Keratinocyte (primary cell): ENCODE results near the gene CRAMP1. TPM values are rescaled to one million over a fixed set of nuclear protein-coding genes. Genes with fewer than 3 reads are reported as not detected.

Source experiments
- DNase-seq: peaks from one replicate; pipeline ENCODE4 v3.0.0-alpha.2; 2011; ENCODE audit warnings: low read depth, missing footprints, low spot score
- FAIRE-seq: peaks from 2 replicates; lab custom pipeline; 2011; peaks lifted over from hg19 to GRCh38; lab: Jason Lieb, UNC
- H2AFZ ChIP-seq: 2 replicates; pipeline ENCODE4 v1.6.0; 2012; ENCODE audit warnings: low read length, control low read depth, inconsistent platforms; ENCODE audit not compliant: control insufficient read depth
- H3K27ac ChIP-seq: 2 replicates; pipeline ENCODE4 v1.5.1; 2011; ENCODE audit warnings: low read length; ENCODE audit not compliant: control insufficient read depth, insufficient read depth
- H3K27me3 ChIP-seq: 3 replicates; pipeline ENCODE4 v1.6.0; 2011; ENCODE audit warnings: low read length; ENCODE audit not compliant: control insufficient read depth, insufficient read depth; ENCODE audit errors: extremely low read depth
- H3K36me3 ChIP-seq, 2 experiments: 2 replicates in 1 of 2; 3 replicates in 1 of 2; pipeline ENCODE4 v1.5.1; 2011; ENCODE audit warnings: low read length in 2 of 2, mild to moderate bottlenecking in 1 of 2; ENCODE audit not compliant: control insufficient read depth in 2 of 2, insufficient read depth in 2 of 2; ENCODE audit errors: extremely low read depth in 1 of 2
- H3K4me1 ChIP-seq: 3 replicates; pipeline ENCODE4 v1.5.1; 2011; ENCODE audit warnings: low read length; ENCODE audit not compliant: control insufficient read depth, insufficient read depth; ENCODE audit errors: extremely low read depth
- H3K4me2 ChIP-seq: 3 replicates; pipeline ENCODE4 v1.6.0; 2011; ENCODE audit warnings: low read depth, low read length; ENCODE audit not compliant: control insufficient read depth, insufficient read depth; ENCODE audit errors: extremely low read depth
- H3K4me3 ChIP-seq, 3 experiments: fragments of 200-600 bp in 1 of 3; sonication (generic) in 1 of 3; 2 replicates in 2 of 3; 3 replicates in 1 of 3; pipeline ENCODE4 v1.5.1; 2011 to 2016; ENCODE audit warnings: low read length in 3 of 3, mild to moderate bottlenecking in 3 of 3, control low read depth in 2 of 3, inconsistent platforms in 1 of 3, low read depth in 1 of 3, mixed read lengths in 1 of 3, mixed run types in 1 of 3, moderate library complexity in 1 of 3; ENCODE audit not compliant: control insufficient read depth in 2 of 3, insufficient read depth in 2 of 3; ENCODE audit errors: extremely low read depth in 1 of 3
- H3K79me2 ChIP-seq: 2 replicates; pipeline ENCODE4 v1.6.0; 2012; ENCODE audit warnings: low read length; ENCODE audit not compliant: control insufficient read depth, insufficient read depth
- H3K9ac ChIP-seq: 3 replicates; pipeline ENCODE4 v1.6.0; 2011; ENCODE audit warnings: low read length; ENCODE audit not compliant: control insufficient read depth, insufficient read depth; ENCODE audit errors: extremely low read depth
- H3K9me1 ChIP-seq: 3 replicates; pipeline ENCODE4 v1.6.0; 2011; ENCODE audit warnings: low read length; ENCODE audit not compliant: control insufficient read depth, insufficient read depth; ENCODE audit errors: extremely low read depth
- H3K9me3 ChIP-seq: 2 replicates; pipeline ENCODE4 v1.5.1; 2012; ENCODE audit warnings: low read depth, low read length; ENCODE audit not compliant: control insufficient read depth
- H4K20me1 ChIP-seq: 3 replicates; pipeline ENCODE4 v1.6.0; 2011; ENCODE audit warnings: low read length; ENCODE audit not compliant: control insufficient read depth, insufficient read depth; ENCODE audit errors: extremely low read depth
- EZH2 ChIP-seq: IDR thresholded peaks from one replicate; pipeline ENCODE4 v1.6.1; 2012; ENCODE audit warnings: inconsistent platforms, mild to moderate bottlenecking, low read length, moderate library complexity
- dilution Hi-C: fragments of 300-500 bp; cut with MboI; formaldehyde crosslinking; loops from one replicate; pipeline ENCODE4 v1.7.0; 2020; ENCODE audit warnings: low sequenced_read_pairs; ENCODE audit not compliant: extremely low pct_ligation_motif_present
- polyA plus RNA-seq, 5 experiments: library from polyadenylated mRNA; depleted of rRNA in 3 of 5; stranded (reverse) in 3 of 5; stranded (forward) in 1 of 5; unstranded in 1 of 5; fragments of >200 nt; gene quantifications; 1 replicate in 1 of 5; 2 replicates in 3 of 5; 3 replicates in 1 of 5; pipeline versions ENCODE4 v1.2.1 to v1.2.3, GENCODE V29; 2011 to 2012; ENCODE audit warnings: missing spikeins in 2 of 5, low read depth in 1 of 5, low replicate concordance in 1 of 5
- TF ChIP-seq, protein P1 (sequence below), 3 experiments: IDR thresholded peaks in 1 of 3; conservative IDR thresholded peaks in 1 of 3; optimal IDR thresholded peaks in 1 of 3; 2 replicates in 2 of 3; 3 replicates in 1 of 3; pipeline versions ENCODE3 to v1.5.1; 2011; ENCODE audit warnings: low read length in 3 of 3, mild to moderate bottlenecking in 3 of 3, moderate library complexity in 2 of 3, control low read depth in 1 of 3, inconsistent platforms in 1 of 3; ENCODE audit not compliant: insufficient read depth in 2 of 3; ENCODE audit errors: extremely low read depth in 1 of 3

The CRAMP1 gene
- polyA plus RNA-seq, 1 donor (not counting 4 experiments of a cell fraction or from before 2014, with no cell fraction given): 6.5 TPM

- TF ChIP-seq EZH2: no peak
- TF ChIP-seq, protein P1, sequence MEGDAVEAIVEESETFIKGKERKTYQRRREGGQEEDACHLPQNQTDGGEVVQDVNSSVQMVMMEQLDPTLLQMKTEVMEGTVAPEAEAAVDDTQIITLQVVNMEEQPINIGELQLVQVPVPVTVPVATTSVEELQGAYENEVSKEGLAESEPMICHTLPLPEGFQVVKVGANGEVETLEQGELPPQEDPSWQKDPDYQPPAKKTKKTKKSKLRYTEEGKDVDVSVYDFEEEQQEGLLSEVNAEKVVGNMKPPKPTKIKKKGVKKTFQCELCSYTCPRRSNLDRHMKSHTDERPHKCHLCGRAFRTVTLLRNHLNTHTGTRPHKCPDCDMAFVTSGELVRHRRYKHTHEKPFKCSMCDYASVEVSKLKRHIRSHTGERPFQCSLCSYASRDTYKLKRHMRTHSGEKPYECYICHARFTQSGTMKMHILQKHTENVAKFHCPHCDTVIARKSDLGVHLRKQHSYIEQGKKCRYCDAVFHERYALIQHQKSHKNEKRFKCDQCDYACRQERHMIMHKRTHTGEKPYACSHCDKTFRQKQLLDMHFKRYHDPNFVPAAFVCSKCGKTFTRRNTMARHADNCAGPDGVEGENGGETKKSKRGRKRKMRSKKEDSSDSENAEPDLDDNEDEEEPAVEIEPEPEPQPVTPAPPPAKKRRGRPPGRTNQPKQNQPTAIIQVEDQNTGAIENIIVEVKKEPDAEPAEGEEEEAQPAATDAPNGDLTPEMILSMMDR (optimal IDR thresholded peaks at IDR 0.05 in 1 of 3, IDR thresholded peaks at IDR 0.05 in 1 of 3, conservative IDR thresholded peaks at IDR 0.05 in 1 of 3; ENCODE audit: extremely low read depth in 1 of 3, insufficient read depth in 2 of 3, low read length in 3 of 3): no peak
- H3K4me2 ChIP-seq: no peak overlapping the region
These were observed 62.1 kb downstream of the CRAMP1 start for GRCh38 chr16:1674306-1674705.

DNA sequence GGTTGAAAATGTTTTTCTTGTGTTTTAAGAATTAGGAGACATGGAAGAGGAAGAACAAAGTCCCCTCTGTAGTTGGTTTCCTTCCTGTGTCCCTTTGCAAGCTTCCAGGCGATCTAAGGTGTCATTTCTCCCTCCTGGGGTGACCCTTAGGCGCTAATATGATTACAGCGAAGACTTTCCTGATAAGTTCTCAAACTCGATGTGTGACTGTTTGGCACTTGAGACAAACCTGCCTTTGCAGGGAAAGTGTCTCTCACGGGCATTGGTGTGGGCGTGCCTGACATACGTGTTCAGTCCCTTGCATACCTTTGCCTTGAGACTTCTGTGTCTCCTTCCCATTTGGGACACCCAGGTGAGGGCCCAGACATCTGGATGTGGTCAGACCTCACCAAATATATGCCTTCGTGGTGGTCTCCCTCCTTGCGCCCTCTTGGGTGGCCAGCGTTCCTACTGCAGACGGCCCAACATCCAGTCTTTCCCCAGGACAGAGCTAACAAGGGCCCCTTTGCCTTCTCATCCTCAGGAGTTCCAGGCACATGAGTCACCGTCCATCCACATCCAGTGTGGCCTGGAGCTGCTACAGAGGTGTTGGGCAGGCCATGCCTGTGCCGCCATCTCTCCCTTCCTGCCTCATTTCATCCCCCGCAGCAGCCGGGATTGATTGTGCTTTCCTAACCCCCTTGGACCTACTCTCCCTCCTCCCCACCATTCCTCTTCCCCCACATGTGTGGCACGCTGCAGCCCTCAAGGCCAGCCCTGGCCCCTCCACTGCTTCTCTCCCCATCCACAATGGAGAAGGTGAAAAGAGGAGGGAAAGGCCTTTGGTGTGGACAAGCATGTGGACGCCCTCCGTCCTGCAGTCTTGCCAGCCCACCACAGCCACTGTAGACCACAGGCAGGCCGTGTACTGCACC lies 62.8 kb downstream of the CRAMP1 start:
- dilution Hi-C loops: no loop called here
- peaks cover 3% of the 10 kb centered on the region for H4K20me1 ChIP-seq
- no peaks in the 10 kb centered on the region for H3K9me1 ChIP-seq
- no peak overlapping the region for H3K27ac ChIP-seq
- no peak overlapping the region for H3K4me3 ChIP-seq
- DNase-seq (no peak), FAIRE-seq (no peak)
- no peaks in the 10 kb centered on the region for H3K27me3 ChIP-seq
- H3K4me2 ChIP-seq: no peak overlapping the region
- peaks cover 13% of the 10 kb centered on the region for H3K4me1 ChIP-seq
- TF ChIP-seq, protein P1 (optimal IDR thresholded peaks at IDR 0.05 in 1 of 3, IDR thresholded peaks at IDR 0.05 in 1 of 3, conservative IDR thresholded peaks at IDR 0.05 in 1 of 3; ENCODE audit: extremely low read depth in 1 of 3, insufficient read depth in 2 of 3, low read length in 3 of 3): no peak
- no peak for TF ChIP-seq EZH2
- no peak overlapping the region for H3K9ac ChIP-seq
- peaks cover 31 to 32% of the 10 kb centered on the region in 2 experiments for H3K36me3 ChIP-seq
- no peak overlapping the region for H2AFZ ChIP-seq
- H3K9me3 ChIP-seq: no peaks in the 10 kb centered on the region
- H3K79me2 ChIP-seq: peaks cover 17% of the 10 kb centered on the region

More at GRCh38 chr16:1674306-1674705, 62.1 kb downstream of the CRAMP1 start:
- H3K4me3 ChIP-seq: no peak overlapping the region
- dilution Hi-C loops: no loop called here
- H3K4me1 ChIP-seq: peaks cover 10% of the 10 kb centered on the region
- H3K79me2 ChIP-seq: peaks cover 9% of the 10 kb centered on the region
- no peaks in the 10 kb centered on the region for H3K9me3 ChIP-seq
- peaks cover 3% of the 10 kb centered on the region for H4K20me1 ChIP-seq
- H3K9ac ChIP-seq: no peak overlapping the region
- no peak overlapping the region for H3K27ac ChIP-seq
- DNase-seq (no peak), FAIRE-seq (no peak)
- no peak overlapping the region for H2AFZ ChIP-seq
- peaks cover 35 to 36% of the 10 kb centered on the region in 2 experiments for H3K36me3 ChIP-seq
- no peaks in the 10 kb centered on the region for H3K9me1 ChIP-seq
- H3K27me3 ChIP-seq: no peaks in the 10 kb centered on the region
